Duodenal mucosa (tissue), 2 donors: ENCODE data around the gene ERI2.
"Not testable (repeated sequence)": the region's sequence is repeated elsewhere in the genome, so short reads cannot be mapped to it uniquely, and the experiment has no call there.

Experiments
- H3K27ac ChIP-seq: one replicate; pipeline ENCODE4 v1.7.0; 2013; ENCODE audit warnings: low read depth, low read length
- H3K27me3 ChIP-seq, 2 donors: one replicate each; pipeline ENCODE4 v1.7.0; 2013; ENCODE audit warnings: low read length in 2 of 2, control low read depth in 1 of 2; ENCODE audit not compliant: insufficient read depth in 2 of 2, control insufficient read depth in 1 of 2
- H3K36me3 ChIP-seq, 2 donors: one replicate each; pipeline ENCODE4 v1.7.0; 2013; ENCODE audit warnings: low read length in 2 of 2, control low read depth in 1 of 2; ENCODE audit not compliant: insufficient read depth in 2 of 2, control insufficient read depth in 1 of 2
- H3K4me1 ChIP-seq, 2 donors: one replicate each; pipeline ENCODE4 v1.7.0; 2013; ENCODE audit warnings: low read length in 2 of 2, control low read depth in 1 of 2; ENCODE audit not compliant: insufficient read depth in 2 of 2, control insufficient read depth in 1 of 2
- H3K4me3 ChIP-seq, 2 donors: one replicate each; pipeline ENCODE4 v1.7.0; 2013; ENCODE audit warnings: low read length in 2 of 2, low read depth in 1 of 2
- H3K9ac ChIP-seq, 2 donors: one replicate each; pipeline ENCODE4 v1.7.0; 2013; ENCODE audit warnings: low read length in 2 of 2, low read depth in 1 of 2
- H3K9me3 ChIP-seq, 2 donors: one replicate each; pipeline ENCODE4 v1.7.0; 2013; ENCODE audit warnings: low read length in 2 of 2, control low read depth in 1 of 2; ENCODE audit not compliant: control insufficient read depth in 1 of 2

ERI2 gene

GRCh38 chr16:20768121-20768520, 38.2 kb downstream of the ERI2 start:
- Histone ChIP-seq H3K27me3 (no peaks in the 10 kb centered on the region), H3K4me1 (peaks cover 3 to 12% of the 10 kb centered on the region in 2 donors), H3K9ac (no peak overlapping the region), H3K9me3 (no peaks in the 10 kb centered on the region), H3K36me3 (no peaks in the 10 kb centered on the region), H3K27ac (no peak overlapping the region), H3K4me3 (no peak overlapping the region)

DNA sequence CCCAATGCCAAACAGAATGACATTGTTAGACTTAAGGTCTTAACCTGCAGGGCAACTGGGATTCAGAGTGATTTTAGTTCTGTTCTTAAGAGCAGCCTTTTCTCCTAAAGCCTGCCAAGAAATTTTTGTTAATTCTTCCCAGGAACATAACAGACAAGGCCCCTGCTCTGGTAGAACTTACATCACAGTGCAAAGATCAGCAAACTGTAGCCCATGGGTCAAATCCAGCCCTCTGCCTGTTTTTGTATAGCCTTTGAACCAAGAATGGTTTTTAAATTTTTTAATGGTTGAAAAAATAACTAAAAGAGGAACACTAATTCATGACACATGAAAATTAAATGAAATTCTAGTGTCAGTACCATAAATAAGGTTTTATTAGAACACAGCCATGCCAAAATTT, 38.7 kb downstream of the ERI2 start:
- peaks cover 0 to 3% of the 10 kb centered on the region in 2 donors for H3K9me3 ChIP-seq
- H3K27me3 ChIP-seq: no peaks in the 10 kb centered on the region
- H3K9ac ChIP-seq: no peak overlapping the region
- no peak overlapping the region for H3K4me3 ChIP-seq
- no peaks in the 10 kb centered on the region for H3K36me3 ChIP-seq
- no peak overlapping the region for H3K27ac ChIP-seq
- peaks cover 3 to 18% of the 10 kb centered on the region in 2 donors for H3K4me1 ChIP-seq

- no peaks in the 10 kb centered on the region for H3K36me3 ChIP-seq
- no peak overlapping the region for H3K4me3 ChIP-seq
- H3K4me1 ChIP-seq: peaks cover 3 to 18% of the 10 kb centered on the region in 2 donors
- H3K9ac ChIP-seq: no peak overlapping the region
- no peaks in the 10 kb centered on the region for H3K27me3 ChIP-seq
- H3K27ac ChIP-seq: no peak overlapping the region
- H3K9me3 ChIP-seq: peaks cover 0 to 5% of the 10 kb centered on the region in 2 donors
Observed at GRCh38 chr16:20766294-20766693, 40.0 kb downstream of the ERI2 start.

- Histone ChIP-seq H3K4me3 (no peak overlapping the region), H3K9ac (no peak overlapping the region), H3K36me3 (no peaks in the 10 kb centered on the region), H3K9me3 (peaks cover 0 to 5% of the 10 kb centered on the region in 2 donors), H3K27me3 (no peaks in the 10 kb centered on the region), H3K4me1 (peaks cover 3 to 18% of the 10 kb centered on the region in 2 donors), H3K27ac (no peak overlapping the region)
Observed at GRCh38 chr16:20765732-20766131, 40.5 kb downstream of the ERI2 start.

- H3K36me3 ChIP-seq, H3K9ac ChIP-seq, H3K9me3 ChIP-seq, H3K4me3 ChIP-seq, H3K27ac ChIP-seq, H3K27me3 ChIP-seq: not testable (repeated sequence)
- peaks cover 3 to 18% of the 10 kb centered on the region in 2 donors for H3K4me1 ChIP-seq
Observed at GRCh38 chr16:20764448-20764847, 41.8 kb downstream of the ERI2 start.

- Histone ChIP-seq H3K4me1 (peaks cover 3 to 18% of the 10 kb centered on the region in 2 donors), H3K27me3 (no peaks in the 10 kb centered on the region), H3K36me3 (no peaks in the 10 kb centered on the region), H3K9me3 (peaks cover 0 to 5% of the 10 kb centered on the region in 2 donors), H3K9ac (peak within 1 kb of the TSS; percentile 48 to 57), H3K4me3 (peak within 1 kb of the TSS; percentile 59 to 71), H3K27ac (peak within 1 kb of the TSS; percentile 22)
Observed at GRCh38 chr16:20763461-20764232, 42.6 kb downstream of the ERI2 start, which contains the start of gene ACSM3. Gene ACSM3, plus strand, starts transcription at chr16:20764014. Its CDS starts 6,021 bp downstream, at chr16:20770035.

DNA sequence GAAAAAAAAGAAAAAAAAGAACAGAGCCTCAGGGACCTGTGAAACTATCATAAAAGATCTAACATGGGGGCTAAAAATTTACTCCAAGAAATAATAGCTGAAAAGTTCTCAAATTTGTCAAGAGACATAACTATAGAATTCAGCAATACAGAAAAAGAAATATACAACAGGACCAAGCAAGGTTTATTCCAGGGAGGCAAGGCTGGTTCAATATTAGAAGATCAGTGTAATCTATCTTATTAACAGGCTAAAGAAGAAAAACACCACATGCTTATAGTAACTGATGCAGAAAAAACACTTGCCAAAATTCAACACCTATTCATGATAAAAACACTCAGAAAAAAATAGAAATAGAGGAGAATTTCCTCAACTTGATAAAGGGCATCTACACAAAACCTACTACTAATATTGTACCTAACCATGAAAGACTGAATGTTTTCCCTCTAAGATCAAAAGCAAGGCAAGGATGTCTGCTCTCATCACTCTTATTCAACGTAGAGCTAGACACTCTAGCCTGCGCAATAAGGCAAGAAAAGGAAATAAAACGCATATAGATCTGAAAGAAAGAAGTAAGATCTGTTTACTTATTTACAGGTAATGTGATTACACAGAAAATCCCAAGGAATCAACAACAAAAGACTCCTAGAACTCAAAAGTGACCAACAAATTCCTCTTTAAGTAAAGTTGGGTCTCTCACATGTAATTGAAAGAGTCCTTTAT, 43.7 kb downstream of the ERI2 start:
- H3K27me3 ChIP-seq: no peaks in the 10 kb centered on the region
- H3K4me1 ChIP-seq: peaks cover 3 to 18% of the 10 kb centered on the region in 2 donors
- no peak overlapping the region for H3K27ac ChIP-seq
- H3K36me3 ChIP-seq: no peaks in the 10 kb centered on the region
- H3K9ac ChIP-seq: peak overlapping the region in 1 of 2 donors; percentile 57
- H3K4me3 ChIP-seq: peak overlapping the region in 1 of 2 donors; percentile 59
- H3K9me3 ChIP-seq: peaks cover 0 to 5% of the 10 kb centered on the region in 2 donors

GRCh38 chr16:20761175-20761574, 45.1 kb downstream of the ERI2 start:
- Histone ChIP-seq H3K9ac (no peak overlapping the region), H3K4me3 (no peak overlapping the region), H3K4me1 (peaks cover 3 to 18% of the 10 kb centered on the region in 2 donors)

GRCh38 chr16:20760346-20760745, 45.9 kb downstream of the ERI2 start:
- H3K27me3 ChIP-seq: no peaks in the 10 kb centered on the region
- H3K4me1 ChIP-seq: peaks cover 3 to 18% of the 10 kb centered on the region in 2 donors
- peaks cover 0 to 5% of the 10 kb centered on the region in 2 donors for H3K9me3 ChIP-seq
- H3K36me3 ChIP-seq: no peaks in the 10 kb centered on the region
- no peak overlapping the region for H3K9ac ChIP-seq
- H3K27ac ChIP-seq: no peak overlapping the region
- H3K4me3 ChIP-seq: no peak overlapping the region

More at GRCh38 chr16:20761175-20761574, 45.1 kb downstream of the ERI2 start:
- Histone ChIP-seq H3K36me3 (no peaks in the 10 kb centered on the region), H3K27ac (no peak overlapping the region), H3K27me3 (no peaks in the 10 kb centered on the region), H3K9me3 (peaks cover 0 to 5% of the 10 kb centered on the region in 2 donors)

DNA sequence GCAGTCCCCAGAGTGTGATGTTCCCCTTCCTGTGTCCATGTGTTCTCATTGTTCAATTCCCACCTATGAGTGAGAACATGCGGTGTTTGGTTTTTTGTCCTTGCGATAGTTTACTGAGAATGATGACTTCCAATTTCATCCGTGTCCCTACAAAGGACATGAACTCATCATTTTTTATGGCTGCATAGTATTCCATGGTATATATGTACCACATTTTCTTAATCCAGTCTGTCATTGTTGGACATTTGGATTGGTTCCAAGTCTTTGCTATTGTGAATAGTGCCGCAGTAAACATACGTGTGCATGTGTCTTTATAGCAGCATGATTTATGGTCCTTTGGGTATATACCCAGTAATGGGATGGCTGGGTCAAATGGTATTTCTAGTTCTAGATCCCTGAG, 50.5 kb downstream of the ERI2 start:
- H3K4me3 ChIP-seq, H3K9me3 ChIP-seq, H3K27me3 ChIP-seq, H3K9ac ChIP-seq, H3K27ac ChIP-seq, H3K4me1 ChIP-seq, H3K36me3 ChIP-seq: not testable (repeated sequence)
